ENCODE data around the gene GLDC. TPM values are rescaled to one million over a fixed set of nuclear protein-coding genes. Genes with fewer than 3 reads are reported as not detected.

Gene GLDC
- total RNA-seq, 1 donor from 2014 or later: 0.25 TPM

- TF ChIP-seq CTCF (IDR thresholded peaks at IDR 0.05): no peak
- Mint-ChIP-seq H3K27ac (ENCODE audit: unreplicated experiment) (no peak overlapping the region), H3K4me1 (ENCODE audit: low read depth) (no peaks in the 10 kb centered on the region), H3K9me3 (ENCODE audit: low read depth) (no peaks in the 10 kb centered on the region), H3K4me3 (ENCODE audit: unreplicated experiment) (no peak overlapping the region), H3K36me3 (ENCODE audit: low read depth) (no peaks in the 10 kb centered on the region), H3K27me3 (ENCODE audit: low read depth) (peaks cover 9% of the 10 kb centered on the region)
- DNase-seq (ENCODE audit: low spot score): no peak
Measured at GRCh38 chr9:6611865-6612264, 33.7 kb downstream of the GLDC start.

GRCh38 chr9:6610073-6610472, 35.5 kb downstream of the GLDC start:
- no peak overlapping the region for H3K4me3 Mint-ChIP-seq (ENCODE audit: unreplicated experiment)
- DNase-seq (ENCODE audit: low spot score): no peak
- no peak for TF ChIP-seq CTCF (IDR thresholded peaks at IDR 0.05)
- no peak overlapping the region for H3K27ac Mint-ChIP-seq (ENCODE audit: unreplicated experiment)
- H3K27me3 Mint-ChIP-seq (ENCODE audit: low read depth): peaks cover 12% of the 10 kb centered on the region
- H3K4me1 Mint-ChIP-seq (ENCODE audit: low read depth): no peaks in the 10 kb centered on the region
- no peaks in the 10 kb centered on the region for H3K36me3 Mint-ChIP-seq (ENCODE audit: low read depth)
- no peaks in the 10 kb centered on the region for H3K9me3 Mint-ChIP-seq (ENCODE audit: low read depth)

- H3K27ac Mint-ChIP-seq (ENCODE audit: unreplicated experiment): no peak overlapping the region
- peaks cover 13% of the 10 kb centered on the region for H3K27me3 Mint-ChIP-seq (ENCODE audit: low read depth)
- no peak for DNase-seq (ENCODE audit: low spot score)
- no peak overlapping the region for H3K4me3 Mint-ChIP-seq (ENCODE audit: unreplicated experiment)
- no peaks in the 10 kb centered on the region for H3K36me3 Mint-ChIP-seq (ENCODE audit: low read depth)
- no peak for TF ChIP-seq CTCF (IDR thresholded peaks at IDR 0.05)
- H3K4me1 Mint-ChIP-seq (ENCODE audit: low read depth): no peaks in the 10 kb centered on the region
- no peaks in the 10 kb centered on the region for H3K9me3 Mint-ChIP-seq (ENCODE audit: low read depth)
Measured at GRCh38 chr9:6609497-6610016, 36.0 kb downstream of the GLDC start.

GRCh38 chr9:6605202-6605601, 40.3 kb downstream of the GLDC start:
- H3K36me3 Mint-ChIP-seq (ENCODE audit: low read depth): no peaks in the 10 kb centered on the region
- no peaks in the 10 kb centered on the region for H3K9me3 Mint-ChIP-seq (ENCODE audit: low read depth)
- peaks cover 5% of the 10 kb centered on the region for H3K27me3 Mint-ChIP-seq (ENCODE audit: low read depth)
- no peak overlapping the region for H3K4me3 Mint-ChIP-seq (ENCODE audit: unreplicated experiment)
- no peak for DNase-seq (ENCODE audit: low spot score)
- TF ChIP-seq CTCF (IDR thresholded peaks at IDR 0.05): no peak
- H3K27ac Mint-ChIP-seq (ENCODE audit: unreplicated experiment): no peak overlapping the region
- no peaks in the 10 kb centered on the region for H3K4me1 Mint-ChIP-seq (ENCODE audit: low read depth)

DNA sequence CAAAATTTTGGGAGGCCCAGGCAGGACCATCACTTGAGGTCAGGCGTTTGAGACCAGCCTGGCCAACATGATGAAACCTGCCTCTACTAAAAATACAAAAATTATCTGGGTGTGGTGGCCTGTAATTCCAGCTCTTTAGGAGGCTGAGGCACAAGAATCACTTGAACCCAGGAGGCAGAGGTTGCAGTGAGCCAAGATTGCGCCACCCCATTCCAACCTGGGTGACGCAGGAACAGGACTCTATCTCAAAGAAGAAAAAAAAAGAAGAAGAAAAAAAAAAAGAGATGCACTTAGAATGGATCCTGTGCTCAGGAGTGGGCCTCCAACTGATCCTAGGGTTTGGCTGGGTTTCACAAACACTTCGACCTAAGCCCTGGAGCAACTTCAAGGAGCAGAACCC, 45.1 kb downstream of the GLDC start:
- no peak for TF ChIP-seq CTCF (IDR thresholded peaks at IDR 0.05)
- H3K4me1 Mint-ChIP-seq (ENCODE audit: low read depth): no peaks in the 10 kb centered on the region
- H3K27ac Mint-ChIP-seq (ENCODE audit: unreplicated experiment): no peak overlapping the region
- no peaks in the 10 kb centered on the region for H3K36me3 Mint-ChIP-seq (ENCODE audit: low read depth)
- H3K27me3 Mint-ChIP-seq (ENCODE audit: low read depth): peaks cover 5% of the 10 kb centered on the region
- H3K4me3 Mint-ChIP-seq (ENCODE audit: unreplicated experiment): no peak overlapping the region
- no peak for DNase-seq (ENCODE audit: low spot score)
- no peaks in the 10 kb centered on the region for H3K9me3 Mint-ChIP-seq (ENCODE audit: low read depth)

All from chondrocyte (in vitro differentiated cells).